TTC549 (cell line): ENCODE results near the gene JTB.

Experiments
- FAIRE-seq: peaks from 2 replicates; lab custom pipeline; 2012; peaks lifted over from hg19 to GRCh38; lab: Jason Lieb, UNC

The JTB gene

DNA sequence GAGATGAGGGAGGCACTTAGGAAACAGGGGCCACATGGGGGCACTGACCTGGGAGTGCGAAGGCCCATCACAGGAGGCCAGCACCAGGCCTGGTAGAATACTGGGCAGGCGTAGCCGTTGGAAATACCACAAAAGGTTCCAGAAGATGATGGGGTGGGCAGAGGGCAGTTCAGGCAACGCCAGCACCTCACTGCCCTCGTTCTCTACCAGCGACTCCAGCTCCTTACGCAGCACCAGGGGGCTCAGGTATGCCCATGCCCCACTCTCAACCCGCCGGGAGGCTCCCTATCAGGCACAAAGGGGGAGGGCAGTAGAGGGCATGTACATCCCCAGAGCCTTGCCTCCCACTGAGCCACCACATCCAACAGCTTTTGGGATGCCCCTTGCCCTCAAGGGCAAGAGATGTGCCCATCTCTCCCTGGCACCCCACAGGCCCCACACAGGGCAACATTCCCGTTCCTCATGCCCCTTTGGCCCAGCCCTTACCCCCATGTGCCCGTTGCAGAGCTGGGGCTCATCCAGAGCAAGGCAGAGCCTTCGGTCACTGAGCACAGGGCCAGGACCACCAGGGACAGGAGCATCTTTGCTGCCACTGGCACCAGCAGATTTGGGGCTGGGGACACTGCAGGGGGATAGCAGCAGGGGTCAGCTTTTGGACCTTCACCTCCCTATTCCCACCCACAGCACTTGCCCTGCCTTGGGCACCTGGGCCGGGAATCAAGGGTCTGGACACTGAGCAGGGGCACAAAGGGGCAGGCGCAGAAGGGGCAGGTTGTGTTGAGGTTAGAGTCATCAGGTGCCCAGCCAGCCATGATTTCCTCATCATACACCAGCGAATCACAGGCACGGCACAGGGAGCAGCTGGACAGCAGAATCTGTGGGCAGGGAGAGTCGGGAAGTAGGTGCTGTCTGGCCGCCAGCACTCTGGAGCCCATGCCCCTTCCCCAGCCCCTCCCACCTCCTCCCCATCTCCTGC lies 45.0 kb downstream of the JTB start:
- no peak for FAIRE-seq

DNA sequence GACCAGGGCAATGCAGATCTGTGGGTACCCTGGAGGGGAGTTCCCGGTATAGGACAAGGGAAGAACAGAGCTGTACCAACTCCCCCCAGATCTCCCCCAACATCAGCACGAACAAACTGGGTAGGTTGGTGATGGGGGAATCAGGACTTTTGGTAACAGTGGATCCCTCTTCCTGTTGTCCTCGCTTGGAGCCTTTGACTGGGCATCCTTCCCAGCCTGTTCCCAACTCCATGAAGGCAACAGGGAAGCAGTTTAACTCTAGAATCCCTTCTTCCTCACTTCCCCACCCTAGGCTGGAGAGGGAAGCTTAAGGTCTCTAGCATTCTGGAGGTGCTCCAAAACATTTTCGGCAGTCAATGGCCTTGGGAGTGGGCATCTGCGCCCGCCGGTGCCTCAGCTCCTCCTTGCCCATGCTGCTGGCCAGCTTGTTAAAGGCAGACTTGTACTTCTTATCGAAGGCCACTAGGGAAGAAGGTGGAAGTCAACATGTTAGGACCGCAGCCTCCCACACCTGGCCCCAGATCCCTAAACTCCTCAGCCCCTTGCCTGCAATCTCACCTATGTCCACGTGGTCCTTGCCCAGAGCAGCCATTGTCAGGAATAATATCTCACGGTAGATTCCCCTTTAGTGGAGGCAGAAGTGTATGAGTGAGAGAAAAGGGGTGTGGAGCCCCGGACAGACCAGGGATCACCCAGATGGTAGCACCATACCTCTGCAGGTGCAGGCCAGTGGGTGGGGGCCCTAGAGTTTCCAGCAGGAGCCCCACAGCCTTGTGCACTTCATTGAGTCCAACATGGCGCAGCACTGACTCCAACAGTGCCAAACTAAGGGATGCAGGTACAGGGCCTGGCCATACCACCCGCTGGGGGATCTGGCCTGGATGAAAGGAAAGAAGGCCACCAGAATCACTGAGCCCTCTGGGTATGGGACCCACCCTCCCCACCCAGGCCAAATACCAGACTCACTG lies 47.2 kb downstream of the JTB start:
- no peak for FAIRE-seq

DNA sequence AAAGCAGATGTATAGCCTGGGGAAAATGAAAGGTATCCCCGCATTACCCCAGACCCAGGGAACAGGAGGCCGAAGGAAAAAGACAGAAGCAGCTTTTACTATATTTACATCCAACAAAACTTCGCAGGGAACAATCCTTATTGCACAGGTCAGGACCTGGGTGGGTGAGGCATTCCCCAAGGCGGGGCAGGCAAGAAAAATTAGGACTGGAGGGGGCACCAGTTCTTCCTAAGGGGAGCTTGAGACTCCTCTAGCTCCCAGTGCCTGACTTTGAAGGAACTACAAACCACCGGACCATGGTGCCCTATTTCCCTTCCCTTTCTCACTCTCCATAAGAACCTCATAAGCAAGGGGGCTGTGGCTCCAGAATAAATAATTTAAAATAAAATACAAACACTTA lies 48.0 kb downstream of the JTB start:
- no peak for FAIRE-seq

DNA sequence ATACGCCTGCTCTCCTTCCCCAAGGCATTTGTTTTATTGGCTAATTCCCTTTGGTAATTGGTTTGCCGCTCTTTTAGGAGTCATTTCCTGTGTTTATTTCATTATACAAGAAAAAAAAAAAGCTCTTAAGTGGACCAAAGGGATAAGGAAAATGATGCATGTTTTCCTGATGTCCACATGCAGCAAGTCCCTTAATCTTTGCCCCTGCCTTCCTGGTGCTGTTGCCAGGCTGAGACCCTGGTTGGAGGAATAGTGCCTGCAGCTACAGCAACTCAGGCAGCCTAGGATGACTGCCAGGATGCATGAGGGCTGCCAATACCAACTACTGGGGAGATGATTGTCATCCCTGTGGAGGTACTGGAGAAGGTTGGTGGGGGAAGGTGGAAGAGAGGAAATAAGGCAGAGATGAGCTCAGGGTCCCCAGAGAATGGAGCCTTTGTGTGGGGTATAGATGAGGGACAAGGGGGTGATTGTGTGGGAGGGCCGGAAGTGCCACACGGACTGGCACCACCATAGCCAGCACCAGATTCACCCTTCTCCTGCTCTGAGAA lies 48.6 kb downstream of the JTB start:
- FAIRE-seq, result no peak

DNA sequence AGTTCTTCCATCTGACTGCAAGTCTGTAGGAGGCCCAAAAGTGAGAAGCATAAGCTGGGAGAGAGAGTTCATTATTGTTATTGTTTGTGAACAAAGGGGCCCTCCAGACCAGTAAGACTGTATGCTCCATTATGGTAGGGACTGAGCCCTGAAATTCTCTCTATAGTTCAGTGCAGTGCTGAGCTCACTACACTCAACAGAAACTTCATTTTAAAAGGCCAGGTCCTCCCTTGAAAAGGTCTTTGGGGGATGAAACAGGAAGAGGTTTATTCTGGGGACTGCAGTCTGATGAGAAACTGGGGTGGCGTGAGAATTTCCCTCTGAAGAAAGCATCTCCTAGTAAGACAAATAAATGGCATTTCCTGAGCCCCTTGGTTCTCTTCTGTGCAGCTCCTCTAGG lies 49.2 kb downstream of the JTB start:
- no peak for FAIRE-seq

DNA sequence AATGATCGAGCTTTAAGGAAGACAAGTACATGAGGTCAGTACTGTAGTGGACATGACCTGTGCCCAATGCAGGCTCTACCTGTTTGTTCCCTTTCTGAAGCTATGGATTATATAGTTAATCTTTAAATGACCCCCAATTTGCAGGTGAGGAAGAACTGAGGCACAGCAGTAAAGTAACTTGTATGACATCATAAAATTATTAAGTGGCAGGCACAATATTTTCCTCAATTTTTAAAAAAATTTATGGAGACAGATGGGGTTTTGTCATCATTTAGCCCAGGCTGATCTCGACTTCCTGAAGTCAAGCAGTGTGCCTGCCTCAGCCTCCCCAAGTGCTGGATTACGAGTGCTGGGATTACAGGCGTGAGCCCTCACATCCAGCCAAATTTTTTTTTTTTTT lies 51.1 kb downstream of the JTB start:
- FAIRE-seq, result no peak
